Hematopoietic multipotent progenitor cell treated with erythropoietin and hydrocortisone succinate and interleukin-3 and kit ligand, for 6 days (in vitro differentiated cells): ENCODE data around the gene ANAPC7.

ENCODE experiments used
- DNase-seq: peaks from one replicate; pipeline ENCODE4 v3.0.0-alpha.2; 2015

ANAPC7 gene

GRCh38 chr12:110373425-110373824 is 30.1 kb downstream of the ANAPC7 start:
- no peak for DNase-seq

GRCh38 chr12:110373025-110373424 is 30.5 kb downstream of the ANAPC7 start:
- DNase-seq: no peak

GRCh38 chr12:110372056-110372425 is 31.5 kb downstream of the ANAPC7 start:
- DNase-seq: no peak

- no peak for DNase-seq
Measured at GRCh38 chr12:110371408-110372055, 32.0 kb downstream of the ANAPC7 start.

- no peak for DNase-seq
Measured at GRCh38 chr12:110370732-110371231, 32.7 kb downstream of the ANAPC7 start.

- DNase-seq: no peak
Measured at GRCh38 chr12:110369992-110370391, 33.5 kb downstream of the ANAPC7 start.

GRCh38 chr12:110367181-110367864 is 36.2 kb downstream of the ANAPC7 start:
- no peak for DNase-seq

- DNase-seq: no peak
Measured at GRCh38 chr12:110366321-110367142, 37.0 kb downstream of the ANAPC7 start.

GRCh38 chr12:110365489-110366320 is 37.8 kb downstream of the ANAPC7 start:
- no peak for DNase-seq

- DNase-seq: no peak
Measured at GRCh38 chr12:110361216-110361615, 42.3 kb downstream of the ANAPC7 start.

- DNase-seq: peak; percentile 56
Measured at GRCh38 chr12:110358384-110359097, 45.0 kb downstream of the ANAPC7 start.

GRCh38 chr12:110355073-110355472 is 48.4 kb downstream of the ANAPC7 start:
- DNase-seq: peak; percentile 68

- DNase-seq: peak; percentile 90
Measured at GRCh38 chr12:110354172-110354780, 49.2 kb downstream of the ANAPC7 start.

GRCh38 chr12:110353211-110353965 is 50.1 kb downstream of the ANAPC7 start:
- no peak for DNase-seq

GRCh38 chr12:110352401-110352800 is 51.1 kb downstream of the ANAPC7 start:
- no peak for DNase-seq

- DNase-seq: no peak
Measured at GRCh38 chr12:110351119-110351518, 52.4 kb downstream of the ANAPC7 start.

GRCh38 chr12:110349514-110350151 is 53.9 kb downstream of the ANAPC7 start:
- peak; percentile 57 for DNase-seq

GRCh38 chr12:110349096-110349495 is 54.4 kb downstream of the ANAPC7 start:
- no peak for DNase-seq

GRCh38 chr12:110348431-110349059 is 55.0 kb downstream of the ANAPC7 start:
- DNase-seq: no peak

- DNase-seq: no peak
Measured at GRCh38 chr12:110347767-110348166, 55.7 kb downstream of the ANAPC7 start.
